GM12891 (cell line): ENCODE results near the gene IRS4.

Source experiments
- POLR2A ChIP-seq: IDR thresholded peaks from 2 replicates; pipeline ENCODE4 v1.6.1; 2011; ENCODE audit warnings: low read depth, low read length, control low read depth
- TAF1 ChIP-seq: IDR thresholded peaks from 2 replicates; pipeline ENCODE4 v1.6.1; 2011; ENCODE audit warnings: low read depth, low read length, control low read depth

- no peak for TF ChIP-seq POLR2A
- no peak for TF ChIP-seq TAF1
These were observed 1.4 kb upstream of the IRS4 start for GRCh38 chrX:108737754-108738153.
